HG02884 (cell line): ENCODE results near the gene SMAD3.
A peak's percentile ranks its signal among the peaks of the same experiment; 100 is the strongest.
"Not testable (repeated sequence)": the region's sequence is repeated elsewhere in the genome, so short reads cannot be mapped to it uniquely, and the experiment has no call there.

Experiments
- ATAC-seq: cut with Tn5 transposase; IDR thresholded peaks from one replicate; pipeline ENCODE4 v1.9.1; 2021; ENCODE audit warnings: mild to moderate bottlenecking, moderate library complexity; ENCODE audit not compliant: unreplicated experiment

The SMAD3 gene

DNA sequence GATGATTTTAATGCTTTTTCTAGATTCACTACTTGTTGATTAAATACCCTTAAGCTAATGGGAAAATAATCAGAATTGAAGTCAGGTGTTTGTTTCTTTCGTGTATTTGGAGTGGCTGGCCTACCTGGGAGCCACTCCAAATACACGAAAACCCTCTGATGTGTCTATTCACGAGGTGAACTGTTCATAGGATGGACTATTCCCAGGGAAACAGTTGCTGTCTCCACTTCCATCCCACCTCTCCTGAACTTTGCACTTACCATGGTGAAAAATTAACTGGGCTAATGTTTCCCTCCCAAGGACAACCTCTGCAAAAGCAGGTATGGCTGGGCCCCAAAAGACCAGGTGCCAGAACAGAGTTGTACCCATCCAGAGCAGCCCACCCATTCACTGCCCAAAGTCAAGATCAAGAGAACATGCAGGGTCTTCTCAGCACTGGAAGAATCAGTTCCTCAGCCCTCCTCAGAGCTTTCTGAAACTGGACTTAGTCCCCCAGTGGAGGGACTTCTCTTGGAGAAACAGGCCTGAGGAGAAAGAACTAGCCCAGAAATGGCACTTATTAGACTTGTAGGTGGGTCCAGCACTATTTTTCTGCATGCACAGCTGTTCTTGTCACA lies 2.9 kb upstream of the SMAD3 start:
- ATAC-seq = no peak

DNA sequence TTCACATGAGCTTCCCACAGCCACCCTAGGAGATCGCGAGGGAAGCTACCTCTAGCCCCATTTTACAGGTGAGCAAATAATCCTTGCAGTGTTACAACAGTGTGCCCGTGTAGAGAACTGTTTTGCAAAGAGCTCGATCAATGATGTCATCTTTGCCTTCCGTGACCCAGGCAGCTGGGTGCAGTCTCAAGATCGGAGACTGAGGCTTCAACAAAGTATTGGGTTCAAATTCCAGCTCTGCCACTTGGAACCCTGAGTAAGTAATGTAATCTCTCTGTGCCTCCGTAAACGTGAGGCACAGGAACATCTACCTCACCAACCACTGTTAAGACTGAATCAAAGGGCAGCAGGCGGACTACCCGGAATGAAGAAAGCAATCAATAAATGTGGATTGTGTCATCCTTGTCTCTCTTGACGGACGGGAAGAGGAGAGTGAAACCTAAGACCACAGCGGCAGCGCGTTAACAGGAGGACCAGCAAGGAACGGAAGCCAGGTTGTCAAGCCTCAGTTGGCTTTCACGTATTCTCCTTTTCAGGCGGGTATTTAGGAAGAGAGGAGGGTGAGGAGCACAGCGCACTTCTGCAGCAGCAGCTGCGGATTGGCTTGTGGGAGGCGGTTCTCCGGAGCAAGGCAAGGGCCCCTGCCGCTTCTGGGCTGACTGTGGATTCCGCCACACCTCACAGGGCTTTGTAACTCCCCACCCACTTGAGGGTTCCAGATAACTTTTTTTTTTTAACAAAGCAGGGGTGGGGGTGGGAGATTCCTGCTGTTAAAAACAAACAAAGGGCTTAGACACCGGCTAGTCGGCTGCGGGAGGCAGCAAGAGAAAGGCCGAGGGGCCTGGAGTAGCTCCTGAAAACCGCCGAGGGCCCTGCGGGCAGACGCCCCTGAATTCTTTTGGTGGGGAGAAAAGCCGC lies 1.5 kb upstream of the SMAD3 start:
- ATAC-seq = no peak

DNA sequence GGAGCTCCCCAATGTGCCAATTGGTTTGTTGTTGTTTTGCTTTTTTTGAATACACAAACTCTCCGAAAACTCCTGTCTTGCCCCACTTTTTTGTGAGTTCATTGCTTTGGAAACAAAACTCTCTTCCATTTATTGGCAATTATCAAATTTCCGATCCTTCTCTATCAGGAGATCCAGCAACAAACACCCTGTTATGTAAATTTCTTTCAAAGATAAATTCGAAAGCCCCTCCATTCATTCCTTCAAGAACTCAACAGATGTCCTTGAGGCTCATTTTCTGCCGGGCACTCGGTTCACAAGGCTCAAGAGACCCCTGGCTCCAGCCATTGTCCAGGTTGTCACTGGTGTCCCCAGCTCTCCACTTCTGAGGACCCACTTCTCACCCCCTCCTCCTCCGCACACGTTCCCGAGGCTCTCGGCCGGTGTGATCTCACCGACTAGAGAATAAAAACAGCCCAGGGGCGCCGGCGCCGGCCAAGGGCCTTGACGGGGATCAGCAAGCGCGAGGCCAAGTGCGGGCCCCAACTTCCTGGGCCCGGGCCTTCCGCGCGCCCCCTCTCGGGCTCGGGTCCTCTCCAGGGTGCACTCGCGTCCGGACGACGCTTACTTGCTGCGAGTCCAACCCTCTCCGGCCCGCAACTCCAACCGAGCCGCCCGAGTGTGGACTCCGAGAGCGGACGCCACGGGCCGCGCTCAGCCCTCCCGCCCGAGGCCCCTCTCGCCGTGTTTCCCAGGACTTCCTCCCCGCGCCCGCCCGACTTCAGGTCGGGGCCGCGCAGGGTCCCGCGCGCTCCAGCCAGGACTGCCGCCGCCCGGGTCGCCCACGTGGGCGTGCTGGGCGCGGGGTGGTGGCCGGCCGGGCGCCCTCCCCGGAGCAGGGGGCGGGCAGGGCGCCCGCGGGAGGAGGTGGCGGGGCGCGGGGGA lies 533 bp upstream of the SMAD3 start:
- peak; percentile 12 for ATAC-seq

DNA sequence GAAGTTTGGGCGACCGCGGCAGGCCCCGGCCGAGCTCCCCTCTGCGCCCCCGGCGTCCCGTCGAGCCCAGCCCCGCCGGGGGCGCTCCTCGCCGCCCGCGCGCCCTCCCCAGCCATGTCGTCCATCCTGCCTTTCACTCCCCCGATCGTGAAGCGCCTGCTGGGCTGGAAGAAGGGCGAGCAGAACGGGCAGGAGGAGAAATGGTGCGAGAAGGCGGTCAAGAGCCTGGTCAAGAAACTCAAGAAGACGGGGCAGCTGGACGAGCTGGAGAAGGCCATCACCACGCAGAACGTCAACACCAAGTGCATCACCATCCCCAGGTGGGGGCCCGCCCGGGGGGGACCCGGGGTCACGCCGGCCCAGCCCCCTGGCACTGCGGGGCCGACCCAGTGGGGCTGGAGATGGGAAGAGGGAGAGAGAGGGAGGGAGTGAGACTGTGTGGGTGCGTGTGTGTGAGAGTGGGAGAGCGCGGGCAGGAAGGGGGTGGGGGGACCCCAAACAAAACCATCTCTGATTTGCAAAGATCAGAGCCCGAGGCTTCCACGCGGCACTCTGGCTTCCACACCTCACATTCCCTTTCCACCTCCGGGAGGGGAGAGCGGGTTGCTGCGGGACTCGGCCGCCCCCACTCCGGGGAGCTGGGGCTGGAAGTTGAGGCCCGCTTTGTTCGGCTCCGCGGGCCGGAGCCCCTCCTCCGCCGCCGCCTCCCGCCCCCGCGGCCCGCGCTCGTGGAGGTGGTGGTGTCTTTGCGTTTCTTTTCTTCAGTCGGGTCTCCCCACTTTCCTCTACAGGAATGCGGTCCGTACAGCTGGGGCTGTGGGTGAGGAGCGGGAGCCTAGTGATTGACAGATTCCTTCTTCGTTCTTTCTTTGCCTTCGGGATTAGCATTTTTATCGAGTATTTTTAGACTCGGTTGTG lies 898 bp downstream of the SMAD3 start:
- ATAC-seq = no peak

DNA sequence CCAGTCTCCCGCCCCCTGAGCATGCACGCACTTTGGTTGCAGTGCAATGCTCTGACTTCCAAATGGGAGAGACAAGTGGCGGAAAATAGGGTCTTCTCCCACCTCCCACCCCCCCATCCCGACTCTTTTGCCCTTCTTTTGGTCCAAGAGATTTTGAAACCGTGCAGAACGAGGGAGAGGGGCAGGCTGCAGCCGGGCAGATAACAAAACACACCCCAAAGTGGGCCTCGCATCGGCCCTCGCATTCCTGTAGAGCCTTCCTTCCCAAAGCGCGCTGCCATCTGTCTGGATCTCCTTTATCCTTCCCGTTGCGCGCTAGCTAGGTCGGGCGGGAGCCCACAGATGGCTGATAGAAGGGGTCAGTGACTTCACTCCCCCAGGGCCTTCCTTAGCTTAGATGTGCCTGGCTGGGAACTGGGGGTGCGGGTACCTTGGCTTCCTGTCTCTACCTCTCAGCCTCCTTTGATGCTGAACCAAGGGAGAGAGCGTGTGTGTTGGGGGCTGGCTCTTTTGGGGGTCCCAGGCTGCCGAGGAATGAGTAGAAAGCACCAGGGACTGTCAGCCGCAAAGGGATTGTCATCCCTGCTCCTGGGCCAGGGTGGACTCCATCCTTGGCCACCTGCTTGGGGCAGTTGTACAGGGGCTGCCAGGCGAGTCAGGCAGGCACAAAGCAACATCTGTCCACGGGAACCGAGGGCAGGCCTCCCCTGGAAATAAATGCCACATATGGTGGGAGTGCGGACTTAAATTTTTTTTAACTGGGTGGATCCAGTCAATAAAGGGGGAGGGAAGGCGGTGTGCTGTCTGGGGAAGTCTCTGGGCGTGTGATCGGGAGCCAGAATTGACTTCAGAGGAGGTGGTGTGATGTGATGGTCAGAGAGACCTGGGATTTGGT lies 1.8 kb downstream of the SMAD3 start:
- ATAC-seq = no peak

DNA sequence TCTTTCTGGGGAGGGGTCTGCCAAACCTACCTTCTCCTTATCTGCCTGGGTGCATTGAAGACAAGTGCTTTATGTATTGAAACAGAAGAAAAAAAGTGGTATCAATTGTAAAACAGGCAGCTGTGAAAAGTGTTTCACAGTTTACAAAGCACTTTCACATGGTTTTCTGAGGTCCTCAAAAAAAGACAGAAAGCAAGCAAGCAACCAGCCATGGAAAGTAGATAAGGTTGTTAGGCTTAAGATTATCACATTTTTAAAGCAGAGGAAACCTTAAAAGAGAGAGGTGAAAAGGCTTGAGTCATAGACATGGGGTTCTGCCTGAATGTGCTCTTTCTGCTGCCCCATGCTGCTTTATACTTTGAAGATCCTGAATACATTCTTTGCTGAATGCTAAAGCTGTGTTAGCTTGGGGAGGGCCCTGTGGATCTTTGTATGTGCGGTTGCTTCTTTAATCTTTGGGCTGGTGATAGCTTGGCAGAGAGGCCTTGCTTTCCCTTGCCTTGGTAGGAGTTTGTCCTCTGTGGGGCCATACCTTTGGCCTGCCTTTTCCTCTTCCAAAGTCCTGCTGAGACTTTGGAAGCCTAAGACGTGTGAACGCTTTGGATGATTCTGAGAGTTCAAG lies 2.6 kb downstream of the SMAD3 start:
- ATAC-seq = no peak

DNA sequence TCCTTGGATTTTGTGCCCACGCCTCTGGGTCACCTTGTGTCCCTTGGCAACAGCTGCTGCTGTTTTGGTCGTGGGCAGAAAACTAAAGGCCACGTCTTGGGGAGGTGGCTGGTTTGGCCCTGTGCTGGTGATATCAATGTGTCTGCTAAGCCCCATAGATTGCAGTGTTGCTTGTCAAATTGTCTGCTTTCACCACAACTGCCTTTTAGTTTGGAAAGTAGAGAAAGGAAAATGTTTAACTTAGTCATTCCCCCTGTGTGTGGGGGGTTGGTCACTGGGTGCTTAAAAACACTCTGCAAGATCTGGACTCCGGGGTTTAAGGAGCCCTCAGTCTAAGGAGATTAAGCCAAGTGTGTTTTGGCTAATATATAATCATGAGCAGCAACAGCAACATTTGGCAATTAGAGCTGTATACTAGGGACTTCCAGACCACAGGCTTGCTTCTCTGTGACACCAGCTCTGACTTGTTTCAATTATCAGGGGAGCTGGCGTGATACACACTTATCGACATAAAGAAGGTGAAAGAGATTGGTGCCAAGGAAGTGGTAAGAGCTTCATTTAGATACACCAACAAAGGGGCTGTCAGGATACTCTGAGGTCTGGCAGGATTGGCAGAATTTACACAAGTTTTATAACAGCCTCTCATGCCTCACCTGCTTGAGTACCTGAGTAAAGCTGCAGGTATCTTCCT lies 3.5 kb downstream of the SMAD3 start:
- ATAC-seq = no peak

DNA sequence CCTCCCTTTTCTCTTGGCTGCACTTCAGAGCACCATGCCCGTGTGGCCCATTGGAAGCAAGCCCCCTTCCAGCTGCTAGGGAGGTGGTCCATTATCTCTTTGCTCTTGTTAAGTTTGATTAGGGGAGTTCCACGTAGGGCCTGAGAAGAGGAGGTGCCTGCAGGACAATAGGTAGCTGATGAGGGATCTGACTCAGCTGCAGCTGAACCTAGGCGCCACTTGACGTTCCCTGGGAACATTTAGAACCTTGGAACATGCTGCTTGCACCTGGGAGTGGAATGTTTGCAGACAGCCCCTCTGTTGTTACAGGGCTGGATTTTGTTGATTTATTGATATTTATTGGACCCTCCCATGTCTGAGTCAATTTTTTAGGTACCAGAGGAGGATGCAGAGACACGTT lies 4.7 kb downstream of the SMAD3 start:
- no peak for ATAC-seq

DNA sequence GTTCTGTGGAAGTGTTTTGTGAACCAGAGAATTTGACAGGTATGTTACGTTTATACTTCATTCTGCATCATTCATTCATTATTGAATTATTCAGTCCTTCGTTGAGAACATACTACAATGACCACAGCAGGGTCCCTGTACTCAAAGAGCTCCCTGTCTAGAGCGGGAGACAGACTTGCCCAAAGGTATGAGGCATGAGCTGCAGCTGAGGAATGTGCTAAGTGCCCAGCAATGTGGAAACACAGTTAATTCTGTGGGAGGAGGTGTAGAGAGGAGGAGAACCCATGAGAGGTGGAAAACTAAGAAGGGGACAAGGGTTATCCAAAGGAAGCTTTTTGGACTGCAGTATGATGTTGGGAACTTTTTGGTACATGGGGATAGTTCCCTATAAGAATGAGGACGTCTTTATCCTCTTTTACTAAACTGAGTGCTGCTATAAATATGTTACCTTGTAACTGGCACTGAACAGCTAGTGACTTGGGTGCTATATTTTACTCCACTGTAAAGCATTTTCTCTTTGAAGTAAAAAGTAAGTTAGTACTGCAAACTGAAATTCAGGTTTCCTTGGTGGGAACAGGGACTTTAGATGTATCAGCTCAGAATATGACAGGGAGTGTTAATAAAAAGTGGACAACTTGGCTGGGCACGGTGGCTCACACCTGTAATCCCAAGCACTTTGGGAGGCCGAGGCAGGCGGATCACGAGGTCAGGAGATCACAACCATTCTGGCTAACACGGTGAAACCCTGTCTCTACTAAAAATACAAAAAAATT lies 5.7 kb downstream of the SMAD3 start:
- ATAC-seq = no peak

DNA sequence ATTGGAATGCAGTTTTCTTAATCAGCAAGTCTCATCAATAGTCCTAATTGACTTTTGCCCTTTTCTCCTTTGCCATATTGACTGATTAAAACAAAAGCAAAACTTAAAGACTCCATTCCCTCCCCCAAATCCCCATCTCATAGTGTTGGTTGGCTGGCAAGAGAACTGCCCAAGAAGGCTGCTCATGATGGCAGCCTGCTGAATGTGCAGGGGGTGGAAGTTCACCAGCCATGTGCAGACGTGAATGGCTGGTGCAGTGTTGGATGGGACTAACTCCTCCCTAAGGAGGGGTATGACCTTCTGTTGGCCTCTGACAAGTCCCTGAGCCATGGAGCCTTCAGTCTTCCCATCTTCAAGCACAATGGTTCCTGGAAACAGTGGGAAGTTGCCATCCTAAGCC lies 7.0 kb downstream of the SMAD3 start:
- no peak for ATAC-seq

DNA sequence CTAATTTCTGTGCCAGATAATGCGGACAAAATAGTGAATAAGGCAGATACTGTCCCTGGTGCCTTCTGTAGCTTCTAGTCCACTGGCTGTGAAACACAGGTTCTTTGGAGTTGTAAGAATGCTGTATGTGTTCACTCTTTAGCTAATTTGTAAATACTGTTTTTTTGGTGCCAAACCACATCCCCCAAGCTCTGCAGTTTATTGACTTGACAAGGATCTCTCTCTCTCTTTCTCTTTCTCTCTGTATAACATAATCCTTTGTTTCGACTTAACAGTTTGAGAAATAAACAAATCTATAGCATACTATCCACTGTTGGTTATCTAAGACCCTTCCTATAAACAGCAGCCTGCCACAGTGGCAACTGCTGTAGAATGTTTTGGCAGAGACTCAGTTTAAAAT lies 7.6 kb downstream of the SMAD3 start:
- ATAC-seq = no peak

DNA sequence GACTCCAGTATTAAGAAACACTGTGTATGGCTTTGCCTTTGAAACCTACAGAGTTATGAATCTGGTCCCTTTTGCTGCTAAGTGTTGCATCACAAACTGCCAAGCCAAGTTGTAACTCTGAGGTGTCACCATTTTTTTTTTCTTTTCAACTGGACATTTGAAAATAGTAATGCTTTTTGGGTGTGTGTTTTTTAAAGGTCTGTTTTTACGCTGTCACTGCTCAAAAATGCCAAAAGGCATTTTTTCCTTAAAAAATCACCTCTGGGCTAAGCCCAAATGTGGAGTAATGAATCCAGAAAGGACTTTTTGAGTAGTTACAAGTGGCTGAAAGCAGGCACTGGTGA lies 9.5 kb downstream of the SMAD3 start:
- no peak for ATAC-seq

DNA sequence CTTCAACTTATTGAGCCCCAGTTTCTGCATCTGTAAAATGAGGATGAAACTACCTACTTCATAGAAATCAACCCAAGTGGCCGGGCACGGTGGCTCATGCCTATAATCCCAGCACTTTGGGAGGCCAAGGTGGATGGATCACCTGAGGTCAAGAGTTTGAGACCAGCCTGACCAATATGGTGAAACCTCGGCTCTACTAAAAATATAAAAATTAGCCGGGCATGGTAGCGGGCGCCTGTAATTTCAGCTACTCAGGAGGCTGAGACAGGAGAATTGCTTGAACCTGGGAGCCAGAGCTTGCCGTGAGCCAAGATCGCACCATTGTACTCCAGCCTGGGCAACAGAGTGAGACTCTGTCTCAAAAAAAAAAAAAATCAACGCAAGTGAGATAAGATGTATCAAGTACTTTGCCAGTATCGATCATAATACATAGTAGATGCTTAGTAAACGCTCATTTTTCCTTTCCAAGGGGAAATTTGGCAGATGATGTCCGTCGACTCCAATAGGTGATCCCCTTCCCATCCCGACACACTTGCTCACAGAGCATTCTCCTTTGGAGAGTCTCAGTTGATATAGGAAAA lies 10.2 kb downstream of the SMAD3 start:
- ATAC-seq = not testable (repeated sequence)

DNA sequence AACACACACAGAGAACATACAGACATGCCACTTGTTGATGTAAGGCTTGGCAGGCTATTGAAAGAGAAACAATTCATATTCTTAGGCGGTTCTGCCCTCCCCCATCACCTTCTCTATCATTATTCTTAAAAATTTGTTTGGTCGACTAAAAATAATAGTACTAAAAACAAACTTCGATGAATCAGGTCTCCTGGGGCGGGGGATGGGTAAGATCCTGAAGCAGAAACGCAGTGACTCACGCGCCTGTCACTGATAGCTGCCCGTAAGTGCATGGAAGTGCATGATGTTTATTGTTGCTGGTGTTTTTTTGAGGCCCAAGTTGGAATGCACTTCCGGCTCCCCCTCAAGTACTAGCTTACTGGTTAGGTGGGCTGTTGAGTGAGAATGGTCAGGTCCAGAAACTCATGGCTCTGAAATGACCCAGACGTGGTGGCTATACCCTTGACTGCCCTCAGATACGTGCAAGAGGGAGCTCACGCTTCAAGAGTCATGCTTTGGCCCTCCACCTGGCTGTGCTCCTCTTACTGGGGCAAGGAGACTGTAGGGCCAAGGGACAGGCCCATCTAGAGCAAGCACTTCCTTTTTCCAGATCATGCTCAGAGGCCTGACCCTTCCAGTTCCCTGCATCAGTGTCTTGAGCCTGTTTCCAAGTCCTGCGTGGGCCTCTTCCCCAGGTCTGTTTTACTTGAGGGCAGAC lies 10.9 kb downstream of the SMAD3 start:
- ATAC-seq = peak; percentile 41

DNA sequence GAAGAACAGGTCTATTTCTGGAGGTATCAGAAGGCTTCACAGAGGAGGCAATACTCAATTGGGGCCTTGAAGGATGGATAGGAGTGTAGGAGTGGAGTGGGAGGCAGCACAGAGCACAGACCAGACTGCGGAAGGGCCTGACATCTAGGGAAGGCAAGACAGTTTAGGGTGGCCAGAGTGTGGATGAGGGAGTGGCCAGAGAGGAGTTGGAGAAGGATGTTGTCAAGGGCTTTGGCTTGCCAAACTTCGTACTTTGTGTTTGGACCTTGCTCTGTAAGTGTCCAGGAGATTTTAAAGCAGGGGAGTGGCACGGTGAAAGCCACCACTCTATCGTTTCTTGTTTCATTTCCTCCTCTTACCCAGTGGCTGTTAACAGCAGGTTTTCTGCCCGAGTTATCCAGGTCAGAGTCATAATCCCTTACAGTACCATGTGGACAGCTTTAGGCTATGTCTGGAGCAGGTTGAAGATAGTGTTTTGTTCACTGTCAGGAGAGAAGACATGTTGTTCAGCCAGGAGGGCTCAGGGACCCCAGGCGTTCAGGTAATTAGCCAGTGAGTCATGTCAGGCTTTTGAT lies 12.3 kb downstream of the SMAD3 start:
- no peak for ATAC-seq

DNA sequence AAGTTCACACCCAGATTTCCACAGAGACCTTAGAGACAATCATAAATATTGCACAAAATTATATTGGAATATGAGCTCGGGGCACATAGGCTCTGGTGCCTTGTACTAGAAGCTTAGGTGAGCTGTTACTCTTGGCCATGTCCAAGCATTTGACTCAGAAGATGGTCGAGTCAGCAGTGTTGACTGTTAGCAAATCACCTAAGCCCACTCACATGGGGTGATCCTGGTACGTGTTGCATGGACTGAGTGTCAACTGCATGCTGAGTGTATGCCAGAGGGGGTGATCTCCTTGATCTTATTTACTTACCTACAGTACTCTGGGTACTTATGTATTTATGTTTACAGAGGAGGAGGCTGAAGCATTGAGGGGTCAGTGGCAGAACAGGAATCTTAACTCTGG lies 14.0 kb downstream of the SMAD3 start:
- no peak for ATAC-seq
